HG03108 (cell line): ENCODE measurements around the gene ATXN2.
"Not testable (repeated sequence)": the region's sequence is repeated elsewhere in the genome, so short reads cannot be mapped to it uniquely, and the experiment has no call there.

ENCODE experiments used
- ATAC-seq: cut with Tn5 transposase; IDR thresholded peaks from one replicate; pipeline ENCODE4 v1.9.1; 2021; ENCODE audit warnings: moderate library complexity; ENCODE audit not compliant: unreplicated experiment

Gene ATXN2, protein sequence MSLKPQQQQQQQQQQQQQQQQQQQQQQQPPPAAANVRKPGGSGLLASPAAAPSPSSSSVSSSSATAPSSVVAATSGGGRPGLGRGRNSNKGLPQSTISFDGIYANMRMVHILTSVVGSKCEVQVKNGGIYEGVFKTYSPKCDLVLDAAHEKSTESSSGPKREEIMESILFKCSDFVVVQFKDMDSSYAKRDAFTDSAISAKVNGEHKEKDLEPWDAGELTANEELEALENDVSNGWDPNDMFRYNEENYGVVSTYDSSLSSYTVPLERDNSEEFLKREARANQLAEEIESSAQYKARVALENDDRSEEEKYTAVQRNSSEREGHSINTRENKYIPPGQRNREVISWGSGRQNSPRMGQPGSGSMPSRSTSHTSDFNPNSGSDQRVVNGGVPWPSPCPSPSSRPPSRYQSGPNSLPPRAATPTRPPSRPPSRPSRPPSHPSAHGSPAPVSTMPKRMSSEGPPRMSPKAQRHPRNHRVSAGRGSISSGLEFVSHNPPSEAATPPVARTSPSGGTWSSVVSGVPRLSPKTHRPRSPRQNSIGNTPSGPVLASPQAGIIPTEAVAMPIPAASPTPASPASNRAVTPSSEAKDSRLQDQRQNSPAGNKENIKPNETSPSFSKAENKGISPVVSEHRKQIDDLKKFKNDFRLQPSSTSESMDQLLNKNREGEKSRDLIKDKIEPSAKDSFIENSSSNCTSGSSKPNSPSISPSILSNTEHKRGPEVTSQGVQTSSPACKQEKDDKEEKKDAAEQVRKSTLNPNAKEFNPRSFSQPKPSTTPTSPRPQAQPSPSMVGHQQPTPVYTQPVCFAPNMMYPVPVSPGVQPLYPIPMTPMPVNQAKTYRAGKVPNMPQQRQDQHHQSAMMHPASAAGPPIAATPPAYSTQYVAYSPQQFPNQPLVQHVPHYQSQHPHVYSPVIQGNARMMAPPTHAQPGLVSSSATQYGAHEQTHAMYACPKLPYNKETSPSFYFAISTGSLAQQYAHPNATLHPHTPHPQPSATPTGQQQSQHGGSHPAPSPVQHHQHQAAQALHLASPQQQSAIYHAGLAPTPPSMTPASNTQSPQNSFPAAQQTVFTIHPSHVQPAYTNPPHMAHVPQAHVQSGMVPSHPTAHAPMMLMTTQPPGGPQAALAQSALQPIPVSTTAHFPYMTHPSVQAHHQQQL

DNA sequence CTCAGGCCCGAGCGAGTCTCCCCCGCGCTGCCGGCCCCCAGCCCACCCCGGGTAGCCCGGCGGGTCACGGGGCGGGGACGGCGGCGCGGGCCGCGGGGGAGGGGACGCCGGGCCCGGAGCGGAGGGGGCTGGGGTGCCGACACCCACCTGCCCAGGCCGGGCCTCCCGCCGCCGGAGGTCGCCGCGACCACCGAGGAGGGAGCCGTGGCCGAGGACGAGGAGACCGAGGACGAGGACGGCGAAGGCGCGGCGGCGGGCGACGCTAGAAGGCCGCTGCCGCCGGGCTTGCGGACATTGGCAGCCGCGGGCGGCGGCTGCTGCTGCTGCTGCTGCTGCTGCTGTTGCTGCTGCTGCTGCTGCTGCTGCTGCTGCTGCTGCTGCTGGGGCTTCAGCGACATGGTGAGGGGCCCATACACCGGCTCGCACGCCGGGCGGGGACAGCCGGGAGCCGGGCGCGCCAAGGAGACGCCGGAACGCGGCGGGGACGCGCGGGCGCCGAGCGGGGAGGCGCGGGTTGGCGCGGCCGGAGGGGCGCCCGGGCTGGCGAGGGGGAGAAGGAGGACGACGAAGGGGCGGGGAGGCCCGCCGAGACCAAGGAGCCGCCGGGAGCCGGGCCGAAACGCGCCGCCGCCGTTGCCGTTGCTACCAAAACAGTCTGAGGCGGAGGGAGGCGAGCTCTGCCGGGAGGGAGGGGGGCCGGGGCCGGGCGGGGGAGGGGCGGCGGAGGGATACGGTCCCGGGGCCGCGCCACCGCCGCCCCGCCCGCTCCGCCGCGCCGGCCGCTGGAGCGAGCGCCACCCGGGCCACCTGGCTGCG, at the start of gene ATXN2:
Gene ATXN2 (minus strand): TSS at position 679 of the 816 bp plus-strand sequence. CDS start 281 bp downstream, at position 398.
- ATAC-seq: peak; percentile 38

DNA sequence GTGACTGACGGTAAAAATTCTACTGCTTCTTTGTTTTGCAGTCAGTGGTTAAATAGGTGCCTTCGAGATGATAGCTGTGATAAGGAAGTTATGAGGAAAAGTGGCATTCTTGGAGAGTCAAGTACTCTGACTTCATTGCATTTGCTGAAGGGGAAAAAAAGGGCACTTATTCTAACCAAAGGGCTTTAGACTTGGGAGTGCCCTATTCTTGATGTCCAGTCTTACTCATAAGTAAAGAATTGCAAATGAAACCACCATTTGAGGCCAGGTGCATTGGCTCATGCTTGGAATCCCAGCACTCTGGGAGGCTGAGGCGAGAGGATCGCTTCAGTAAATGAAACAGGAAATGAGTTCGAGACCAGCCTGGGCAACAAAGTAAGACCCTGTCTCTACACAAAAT, 46.3 kb upstream of the ATXN2 start:
- ATAC-seq: no peak

DNA sequence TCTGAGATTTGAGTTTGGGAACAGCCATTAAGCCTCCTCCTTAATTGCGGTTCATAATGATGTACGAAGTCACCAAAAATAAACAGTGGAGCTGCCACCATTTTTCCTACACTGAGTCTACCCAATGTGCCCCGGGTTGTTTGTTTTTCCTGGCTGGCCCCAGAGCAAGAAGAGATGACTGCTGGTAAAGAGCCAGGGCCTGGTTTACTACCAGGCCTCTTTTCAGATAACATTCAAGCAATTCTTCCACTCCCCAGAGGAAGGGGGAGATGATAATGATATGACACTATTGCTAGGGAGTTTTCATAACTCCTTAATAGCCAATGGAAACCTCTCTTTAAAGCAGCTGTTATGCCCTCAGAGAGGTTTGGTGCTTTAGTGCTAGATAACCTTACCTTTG, 44.3 kb upstream of the ATXN2 start:
- no peak for ATAC-seq

DNA sequence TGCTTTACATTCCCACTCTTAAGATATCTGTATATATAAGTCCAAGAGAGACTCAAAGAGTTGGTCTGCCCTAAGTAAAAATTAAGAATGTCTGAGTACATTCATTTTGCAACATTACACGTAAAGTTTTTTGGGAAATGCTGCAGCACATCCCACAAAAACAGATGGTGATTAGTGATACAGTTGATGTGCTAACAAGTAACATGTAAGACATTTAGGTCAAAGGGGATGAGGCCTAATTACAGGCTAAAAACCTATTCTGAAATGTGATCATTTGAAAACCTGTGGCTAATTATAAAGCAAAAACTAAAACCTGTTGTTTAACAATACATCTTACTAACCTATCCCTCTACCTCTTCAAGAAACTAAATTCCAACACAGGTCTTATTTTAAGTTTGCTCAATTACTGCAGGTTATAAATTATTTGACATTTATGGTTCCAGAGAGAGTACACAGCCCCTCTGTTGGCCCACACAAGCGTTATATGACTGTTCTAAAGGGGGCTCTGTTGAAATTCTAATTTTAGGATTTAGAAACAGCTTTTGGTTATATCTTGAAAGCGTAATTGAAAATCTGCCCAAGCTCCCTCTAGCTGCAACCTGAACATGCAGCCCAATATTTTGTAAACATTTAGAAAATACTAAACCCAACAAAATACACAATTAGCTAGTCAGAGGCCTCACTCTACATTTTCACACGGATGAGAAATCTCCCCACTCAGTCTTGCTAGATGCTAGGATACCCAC, 43.7 kb upstream of the ATXN2 start:
- no peak for ATAC-seq

DNA sequence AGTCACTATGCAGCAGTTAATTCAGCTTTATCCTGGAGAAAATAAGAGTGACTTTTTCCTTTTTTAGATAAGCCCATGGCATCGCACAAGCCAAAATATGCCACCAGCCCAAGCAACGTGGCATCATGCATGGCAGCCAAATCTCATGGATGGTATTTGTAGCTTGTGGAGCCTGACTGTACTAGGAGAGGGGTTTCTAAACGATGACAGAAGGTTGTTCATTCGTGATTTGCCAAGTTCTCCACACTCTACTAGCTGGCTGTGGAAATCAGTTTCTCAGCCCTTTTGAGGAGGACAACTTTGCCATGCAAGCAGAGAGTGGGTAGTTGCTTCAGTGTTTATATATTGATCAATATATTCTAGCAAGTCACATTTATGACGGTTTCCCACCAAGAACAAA, 41.4 kb upstream of the ATXN2 start:
- ATAC-seq: no peak

DNA sequence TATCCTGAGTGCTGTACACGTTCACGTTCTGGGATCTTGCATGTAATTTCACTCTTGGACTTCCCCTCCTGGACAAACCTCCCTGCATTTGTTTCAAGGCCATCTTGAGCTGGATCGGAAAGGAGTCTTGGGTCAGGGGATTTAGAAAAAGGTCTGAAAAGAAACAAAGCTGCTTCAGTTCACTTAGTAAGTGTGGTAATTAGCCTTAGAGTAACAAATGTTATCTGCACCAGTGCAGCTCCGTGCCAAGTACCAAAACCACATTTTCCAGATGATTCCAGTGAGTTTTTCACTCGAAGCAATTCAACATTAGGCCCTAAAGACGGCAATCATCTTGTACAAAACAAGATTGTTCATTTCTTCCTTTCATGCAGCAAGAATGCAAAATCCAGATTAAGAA, 39.4 kb upstream of the ATXN2 start:
- no peak for ATAC-seq

DNA sequence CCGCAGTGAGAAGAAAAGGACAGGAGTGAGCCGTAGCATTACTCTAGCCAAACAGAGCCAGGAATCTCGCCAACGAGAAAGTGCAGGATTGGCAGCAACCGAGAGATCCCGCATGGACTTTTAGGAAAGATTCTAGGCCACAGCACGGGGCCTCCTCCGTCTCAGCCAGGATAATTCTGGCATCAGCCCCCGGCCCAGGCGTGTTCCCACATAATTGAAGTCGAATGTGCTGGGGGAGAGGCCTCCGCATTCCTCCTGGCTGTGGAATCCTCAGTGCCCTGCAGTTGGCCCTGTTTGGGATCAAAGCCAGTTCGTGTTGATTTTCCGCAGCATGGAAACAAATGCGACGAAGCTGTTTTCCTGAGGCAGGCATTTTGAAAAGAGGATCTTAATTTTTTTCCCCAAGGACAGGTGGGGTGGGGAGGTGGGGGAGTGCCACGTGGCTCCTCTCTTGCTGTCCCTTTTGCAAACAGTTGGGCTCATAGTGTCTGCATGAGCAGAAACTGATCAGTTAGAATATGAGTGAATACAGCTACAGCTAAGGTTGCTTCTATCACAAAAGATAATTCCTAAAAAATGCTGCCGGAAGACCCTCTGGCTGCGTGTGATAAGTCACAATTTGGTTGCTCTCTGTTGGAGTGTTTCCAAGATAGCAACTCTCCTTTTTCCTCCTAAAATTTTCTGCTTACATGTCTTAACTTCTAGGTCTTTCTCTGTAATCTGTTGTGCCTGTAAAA, 37.3 kb upstream of the ATXN2 start:
- no peak for ATAC-seq

DNA sequence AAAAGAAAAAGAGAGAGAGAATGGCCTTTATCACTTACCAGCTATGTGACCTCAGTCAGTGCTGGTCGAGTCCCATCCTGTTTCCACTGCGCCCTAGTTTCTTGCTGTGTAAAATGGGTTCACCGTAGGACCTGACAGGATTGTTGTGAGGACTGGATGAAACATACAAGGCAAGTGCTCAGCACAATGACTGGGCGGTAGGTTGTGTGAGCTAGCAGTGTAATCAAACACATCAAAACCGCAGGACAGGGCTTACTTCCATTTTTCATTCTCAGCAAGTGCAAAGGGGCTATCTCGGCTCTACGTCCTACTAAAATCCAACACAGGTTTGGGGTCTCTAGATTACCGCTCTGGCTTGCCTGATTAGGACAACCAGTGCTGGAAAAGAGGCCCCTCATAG, 36.4 kb upstream of the ATXN2 start:
- no peak for ATAC-seq

DNA sequence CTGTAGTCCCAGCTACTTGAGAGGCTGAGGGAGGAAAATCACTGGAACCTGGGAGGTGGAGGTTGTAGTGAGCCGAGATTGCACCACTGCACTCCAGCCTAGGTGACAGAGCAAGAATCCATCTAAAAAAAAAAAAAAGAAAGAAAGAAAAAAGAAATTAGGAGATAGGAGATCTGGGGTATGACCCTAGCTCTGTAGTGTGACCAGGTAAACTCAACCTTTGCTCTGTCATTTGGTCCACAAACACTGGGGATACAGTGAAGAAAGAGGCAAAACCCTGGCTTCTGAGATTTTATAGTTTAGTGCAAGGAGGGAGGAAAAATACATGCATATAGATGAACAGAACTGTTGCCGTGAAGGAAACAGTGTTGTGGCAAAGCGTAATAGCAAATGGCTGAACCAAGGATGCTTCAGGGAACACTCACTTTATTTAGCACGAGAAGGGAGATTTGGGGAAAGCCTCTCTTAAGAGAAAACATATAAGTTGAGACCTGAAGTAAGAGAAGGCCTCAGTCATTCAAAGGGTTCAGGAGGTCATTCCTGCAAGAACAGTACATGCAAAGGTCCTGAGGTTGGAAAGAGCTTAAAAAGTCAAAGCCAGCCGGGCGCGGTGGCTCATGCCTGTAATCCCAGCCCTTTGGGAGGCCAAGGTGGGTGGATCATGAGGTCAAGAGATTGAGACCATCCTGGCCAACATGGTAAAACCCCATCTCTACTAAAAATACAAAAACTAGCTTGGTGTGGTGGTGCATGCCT, 29.6 kb upstream of the ATXN2 start:
- ATAC-seq: no peak

DNA sequence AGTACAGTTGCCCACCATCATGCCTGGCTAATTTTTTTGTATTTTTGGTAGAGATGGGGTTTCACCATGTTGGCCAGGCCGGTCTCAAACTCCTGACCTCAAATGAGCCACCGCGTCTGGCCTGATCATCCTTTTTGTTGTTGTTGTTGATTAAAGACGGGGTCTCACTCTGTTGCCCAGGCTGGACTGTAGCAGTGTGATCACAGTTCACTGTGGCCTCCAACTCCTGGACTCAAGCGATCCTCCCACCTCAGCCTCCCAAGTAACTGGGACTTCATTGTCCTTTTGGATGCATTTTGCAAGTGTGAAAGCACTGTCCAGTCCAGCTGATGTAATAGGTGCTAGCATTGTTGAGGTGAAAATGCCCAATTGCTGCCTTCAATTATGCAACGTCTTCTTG, 27.1 kb upstream of the ATXN2 start:
- no peak for ATAC-seq

DNA sequence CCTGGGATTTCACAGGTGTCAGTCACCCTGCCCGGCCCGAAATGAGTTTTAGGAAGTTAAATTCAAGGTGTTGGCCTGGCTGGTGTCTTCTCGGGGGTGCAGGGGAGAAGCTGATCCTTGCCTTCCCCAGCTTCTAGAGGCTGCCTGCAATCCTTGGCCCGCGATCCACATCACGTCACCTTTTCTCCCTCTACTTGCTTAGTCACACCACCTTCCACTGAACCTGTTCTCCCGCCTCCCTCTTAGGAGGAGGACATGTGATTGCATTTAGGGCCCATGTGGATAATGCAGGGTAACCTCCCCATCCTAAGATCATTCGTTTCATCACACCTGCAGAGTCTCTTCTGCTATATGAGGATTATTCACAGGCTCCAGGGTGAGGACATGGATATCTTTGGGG, 25.4 kb upstream of the ATXN2 start:
- ATAC-seq: no peak

DNA sequence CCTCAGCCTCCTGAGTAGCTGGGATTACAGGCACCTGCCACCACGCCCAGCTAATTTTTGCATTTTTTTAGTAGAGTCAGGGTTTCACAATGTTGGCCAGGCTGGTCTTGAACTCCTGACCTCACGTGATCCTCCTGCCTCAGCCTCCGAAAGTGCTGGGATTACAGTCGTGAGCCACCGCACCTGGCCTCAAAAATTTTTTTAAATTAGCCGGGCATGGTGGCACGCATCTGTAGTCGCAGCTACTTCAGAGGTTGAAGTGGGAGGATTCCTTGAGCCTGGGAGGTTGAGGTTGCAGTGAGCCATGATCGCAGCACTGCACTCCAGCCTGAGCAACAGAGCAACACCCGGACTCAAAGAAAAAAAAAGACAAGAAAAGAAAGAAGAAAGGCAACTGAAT, 18.7 kb upstream of the ATXN2 start:
- not testable (repeated sequence) for ATAC-seq

DNA sequence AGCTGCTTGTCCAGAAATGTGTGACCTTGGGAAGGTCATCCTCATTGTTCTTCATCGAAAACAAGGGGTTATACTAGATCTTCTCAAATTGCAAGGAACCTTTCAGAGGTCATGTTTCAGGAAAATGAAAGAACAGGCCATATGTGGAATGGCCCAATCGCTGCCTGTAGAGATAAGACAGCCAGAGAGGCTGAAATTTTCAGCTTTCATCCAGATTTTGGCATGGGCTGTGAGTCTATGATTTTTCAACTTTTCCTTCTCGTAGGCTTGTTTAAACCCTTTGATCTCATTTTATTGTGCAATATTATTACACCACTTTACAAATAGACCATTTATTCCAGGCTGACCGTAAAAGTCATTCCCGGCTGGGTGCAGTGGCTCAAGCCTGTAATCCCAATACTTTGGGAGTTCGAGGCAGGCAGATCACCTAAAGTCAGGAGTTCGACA, 17.1 kb upstream of the ATXN2 start:
- ATAC-seq: no peak

DNA sequence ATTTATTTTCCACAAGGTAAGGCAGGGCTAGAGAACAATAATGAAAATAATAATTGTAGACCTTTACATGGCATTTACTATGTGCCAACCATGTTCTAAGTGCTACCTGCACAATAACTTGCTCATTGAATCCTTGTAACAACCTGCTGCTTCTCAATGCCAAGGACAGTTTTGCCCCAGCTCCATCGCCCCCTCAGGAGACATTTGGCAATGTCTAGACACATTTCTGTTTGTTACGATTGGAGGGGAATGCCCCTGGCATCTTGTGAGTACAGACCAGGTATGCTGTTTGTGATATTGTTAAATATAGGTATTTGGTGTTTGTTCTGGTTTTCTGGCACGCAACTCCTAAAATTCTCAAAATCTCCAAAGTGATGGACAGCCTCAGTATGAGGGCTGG, 8.1 kb upstream of the ATXN2 start:
- no peak for ATAC-seq

DNA sequence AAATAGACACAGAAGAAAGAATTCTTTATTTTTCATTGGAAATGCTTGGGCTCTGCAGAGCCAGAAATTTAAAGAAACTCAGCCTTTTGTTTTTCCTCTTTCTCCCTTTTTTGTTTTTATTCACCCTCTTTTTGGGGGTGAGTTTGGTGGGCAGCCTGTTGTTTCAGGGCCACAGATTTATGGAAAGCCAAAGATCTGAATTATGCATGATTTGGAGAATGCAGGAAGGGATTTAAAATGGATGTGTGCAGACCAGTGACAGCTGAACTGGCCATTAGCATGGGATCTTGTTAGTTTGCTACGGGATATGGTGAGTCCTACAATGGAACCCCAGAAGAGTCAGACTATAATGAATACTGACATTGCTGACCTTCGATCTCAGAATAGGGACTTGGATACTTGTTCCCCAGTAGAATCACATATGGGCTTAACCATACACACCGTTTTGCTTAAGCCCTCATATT, 7.7 kb upstream of the ATXN2 start:
- ATAC-seq: no peak

DNA sequence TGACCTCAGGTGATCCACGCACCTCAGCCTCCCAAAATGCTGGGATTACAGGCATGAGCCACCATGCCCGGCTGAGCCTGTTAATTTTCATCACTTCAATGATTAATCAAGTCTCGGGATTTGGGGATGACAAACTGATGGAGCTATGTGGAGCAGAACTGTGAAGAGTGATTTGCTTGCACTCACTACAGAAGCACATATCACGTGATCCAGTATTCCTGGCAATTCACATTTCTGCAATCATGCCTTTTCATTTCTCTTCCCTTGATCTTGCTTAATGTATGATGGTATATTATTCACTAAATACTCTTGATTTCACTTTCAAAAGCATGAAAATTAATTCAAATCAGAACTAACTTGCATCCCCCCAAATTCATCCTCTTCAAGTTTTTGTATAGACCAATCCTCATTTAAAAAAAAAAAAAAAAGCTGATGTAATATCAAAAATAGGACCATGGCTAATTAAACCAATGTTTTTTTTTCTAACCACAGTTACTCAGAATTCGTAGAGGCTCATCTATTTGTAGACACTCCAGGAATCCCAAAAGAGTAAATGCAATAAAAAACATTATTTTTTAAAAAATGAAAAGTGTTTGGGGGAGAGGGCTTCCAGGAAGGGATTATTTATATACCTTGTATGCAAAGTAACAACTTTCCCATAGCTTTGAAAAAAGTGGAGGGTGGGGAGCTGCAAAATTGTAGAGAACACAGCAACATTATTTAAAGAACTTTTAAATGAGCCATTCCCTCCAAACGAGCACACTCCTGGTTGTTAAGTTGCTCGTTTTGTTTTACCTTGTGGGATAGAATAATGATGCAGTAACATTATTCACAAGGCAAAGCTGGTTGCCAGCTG, 7.0 kb upstream of the ATXN2 start:
- ATAC-seq: no peak

DNA sequence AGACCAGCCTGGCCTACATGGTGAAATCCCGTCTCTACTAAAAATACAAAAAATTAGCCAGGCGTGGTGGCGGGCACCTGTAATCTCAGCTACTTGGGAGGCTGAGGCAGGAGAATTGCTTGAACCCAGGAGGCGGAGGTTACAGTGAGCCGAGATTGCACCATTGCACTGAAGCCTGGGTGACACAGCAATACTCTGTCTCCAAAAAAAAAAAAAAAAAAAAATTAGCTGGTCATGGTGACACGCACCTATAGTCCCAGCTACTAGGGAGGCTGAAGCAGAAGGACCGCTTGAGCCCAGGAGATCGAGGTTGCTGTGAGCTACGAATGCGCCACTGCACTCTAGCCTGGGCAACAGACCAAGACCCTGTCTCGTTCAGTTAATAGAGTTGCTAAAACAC, 3.7 kb upstream of the ATXN2 start:
- not testable (repeated sequence) for ATAC-seq
